Measurements from ENCODE around the gene NACAD.
"Not testable (repeated sequence)": the region's sequence is repeated elsewhere in the genome, so short reads cannot be mapped to it uniquely, and the experiment has no call there.

The NACAD gene

GRCh38 chr7:45053401-45053800 lies 35.4 kb downstream of the NACAD start:
- no peak for DNase-seq

GRCh38 chr7:45052011-45052410 lies 36.8 kb downstream of the NACAD start:
- DNase-seq, result no peak

- no peak for DNase-seq
Observed at GRCh38 chr7:45050198-45050597, 38.6 kb downstream of the NACAD start.

- DNase-seq, result no peak
Observed at GRCh38 chr7:45048748-45049147, 40.0 kb downstream of the NACAD start.

GRCh38 chr7:45044338-45044737 lies 44.4 kb downstream of the NACAD start:
- no peak for DNase-seq

- DNase-seq, result no peak
Observed at GRCh38 chr7:45039106-45039505, 49.7 kb downstream of the NACAD start.

- DNase-seq, result no peak
Observed at GRCh38 chr7:45037876-45038275, 50.9 kb downstream of the NACAD start.

GRCh38 chr7:45036796-45037195 lies 52.0 kb downstream of the NACAD start:
- DNase-seq, result no peak

GRCh38 chr7:45036317-45036716 lies 52.5 kb downstream of the NACAD start:
- no peak for DNase-seq

- DNase-seq, result no peak
Observed at GRCh38 chr7:45035893-45036292, 52.9 kb downstream of the NACAD start.

- DNase-seq, result no peak
Observed at GRCh38 chr7:45035371-45035770, 53.4 kb downstream of the NACAD start.

- DNase-seq, result not testable (repeated sequence)
Observed at GRCh38 chr7:45034710-45035109, 54.1 kb downstream of the NACAD start.

GRCh38 chr7:45033931-45034290 lies 54.9 kb downstream of the NACAD start:
- no peak for DNase-seq

GRCh38 chr7:45033261-45033930 lies 55.4 kb downstream of the NACAD start:
- no peak for DNase-seq

- no peak for DNase-seq
Observed at GRCh38 chr7:45032421-45032820, 56.3 kb downstream of the NACAD start.

- no peak for DNase-seq
Observed at GRCh38 chr7:45031829-45032228, 56.9 kb downstream of the NACAD start.
